GM23248 (cell line): ENCODE measurements around the gene LAMA3.

Source experiments
- EZH2 ChIP-seq: fragments of 200-600 bp; sonication (generic); IDR thresholded peaks from 2 replicates; pipeline ENCODE4 v1.6.1; 2018; ENCODE audit warnings: antibody characterized with exemption, mild to moderate bottlenecking; ENCODE audit not compliant: insufficient read depth, poor library complexity, severe bottlenecking
- EZH2phosphoT487 ChIP-seq: fragments of 200-600 bp; sonication (generic); IDR thresholded peaks from 2 replicates; pipeline ENCODE4 v1.6.1; 2018; ENCODE audit warnings: antibody characterized with exemption, moderate library complexity, mild to moderate bottlenecking, low read depth; ENCODE audit not compliant: insufficient read depth

GRCh38 chr18:23661735-23662308, 27.4 kb upstream of the LAMA3 start:
- TF ChIP-seq EZH2 (no peak), EZH2phosphoT487 (no peak)
